Loucy (cell line): ENCODE results near the gene STAT3.

Source experiments
- H2AFZ ChIP-seq: fragments of 200-600 bp; sonication (generic); 2 replicates; pipeline ENCODE4 v1.6.0; 2016; ENCODE audit warnings: antibody characterized with exemption, mild to moderate bottlenecking, low read length, moderate library complexity
- H3F3A ChIP-seq: fragments of 200-600 bp; 2 replicates; pipeline ENCODE4 v1.6.0; 2016; ENCODE audit warnings: antibody characterized with exemption, low read depth, mild to moderate bottlenecking
- H3K27me3 ChIP-seq: fragments of 200-600 bp; sonication (generic); 2 replicates; pipeline ENCODE4 v1.6.1; 2014; ENCODE audit warnings: low read length, mild to moderate bottlenecking; ENCODE audit not compliant: insufficient read depth, poor library complexity, severe bottlenecking
- H3K36me3 ChIP-seq: fragments of 200-600 bp; sonication (generic); 2 replicates; pipeline ENCODE4 v1.6.1; 2016; ENCODE audit warnings: low read length; ENCODE audit not compliant: insufficient read depth
- H3K4me1 ChIP-seq: fragments of 200-600 bp; sonication (generic); 2 replicates; pipeline ENCODE4 v1.5.1; 2014; ENCODE audit warnings: low read length, mild to moderate bottlenecking; ENCODE audit not compliant: insufficient read depth, poor library complexity, severe bottlenecking
- H3K4me2 ChIP-seq: fragments of 200-600 bp; sonication (generic); 2 replicates; pipeline ENCODE4 v1.6.0; 2014; ENCODE audit warnings: antibody characterized with exemption, low read length, low read depth, mild to moderate bottlenecking; ENCODE audit not compliant: poor library complexity, severe bottlenecking
- H3K4me3 ChIP-seq: fragments of 200-600 bp; sonication (generic); 2 replicates; pipeline ENCODE4 v1.5.1; 2014; ENCODE audit warnings: low read length, mild to moderate bottlenecking, mixed read lengths; ENCODE audit not compliant: poor library complexity, severe bottlenecking
- H3K79me2 ChIP-seq: fragments of 200-600 bp; sonication (generic); 2 replicates; pipeline ENCODE4 v1.6.1; 2014; ENCODE audit warnings: low read length; ENCODE audit not compliant: insufficient read depth
- H3K9ac ChIP-seq: fragments of 200-600 bp; sonication (generic); 2 replicates; pipeline ENCODE4 v1.6.0; 2014; ENCODE audit warnings: mild to moderate bottlenecking, low read depth, low read length, moderate library complexity; ENCODE audit not compliant: poor library complexity, severe bottlenecking
- H3K9me2 ChIP-seq: fragments of 200-600 bp; sonication (generic); replicated peaks from 2 replicates; pipeline ENCODE4 v1.6.1; 2016; ENCODE audit warnings: low read depth, low read length, mixed read lengths
- H3K9me3 ChIP-seq: fragments of 200-600 bp; sonication (generic); 2 replicates; pipeline ENCODE4 v1.6.1; 2014; ENCODE audit warnings: mild to moderate bottlenecking, antibody characterized with exemption, low read length, low read depth; ENCODE audit not compliant: insufficient read depth
- H4K20me1 ChIP-seq: fragments of 200-600 bp; sonication (generic); 2 replicates; pipeline ENCODE4 v1.6.0; 2014; ENCODE audit warnings: antibody characterized with exemption, low read length, mild to moderate bottlenecking; ENCODE audit not compliant: insufficient read depth, poor library complexity, severe bottlenecking
- EZH2phosphoT487 ChIP-seq: fragments of 200-600 bp; IDR thresholded peaks from 2 replicates; pipeline ENCODE4 v1.6.1; 2018; ENCODE audit warnings: antibody characterized with exemption, mild to moderate bottlenecking, moderate library complexity, borderline replicate concordance
- TF ChIP-seq, protein P1 (sequence below): fragments of 200-600 bp; sonication (generic); conservative IDR thresholded peaks from 2 replicates; pipeline ENCODE4 v1.5.1; 2014; ENCODE audit warnings: mild to moderate bottlenecking, antibody characterized with exemption, low read length

STAT3 gene

DNA sequence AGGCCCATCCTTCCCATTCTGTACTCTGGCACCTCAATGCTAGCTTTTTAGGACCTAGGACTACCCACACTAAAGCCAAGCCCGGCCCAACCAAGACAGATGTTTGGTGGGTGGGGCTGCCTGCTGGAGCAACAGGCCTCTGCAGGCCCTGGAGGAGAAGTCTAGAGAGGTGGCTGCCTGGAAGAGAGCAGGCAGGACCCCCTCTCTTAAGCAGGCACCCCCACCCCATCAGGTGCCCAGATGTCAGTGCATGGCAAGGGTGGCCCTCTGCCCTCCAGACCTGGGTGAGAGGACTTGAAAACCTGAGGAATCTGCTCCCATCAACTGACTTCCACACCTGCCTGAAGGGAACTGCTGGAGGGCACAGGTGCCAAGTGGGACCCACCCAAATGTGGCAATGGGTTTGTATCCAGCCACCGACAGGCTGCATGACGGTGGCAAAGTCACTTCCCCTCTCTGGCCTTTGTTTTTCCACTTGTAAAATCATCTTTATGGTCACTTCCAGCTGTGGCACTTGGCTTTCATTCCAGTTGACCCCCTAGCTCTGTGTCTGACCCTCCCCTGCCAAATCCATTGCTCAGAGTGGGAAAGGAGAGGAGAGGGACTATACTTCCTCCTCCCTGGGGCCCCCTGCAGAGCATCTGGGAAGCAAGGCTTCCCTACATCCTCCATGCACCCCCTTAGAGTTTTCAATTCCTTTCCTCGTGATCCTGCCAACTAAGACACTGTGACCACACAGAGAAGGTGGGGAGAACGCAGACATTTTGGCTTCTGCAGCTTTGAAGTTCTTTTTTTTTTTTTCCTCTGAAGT, 101.6 kb downstream of the STAT3 start:
- no peaks in the 10 kb centered on the region for H3K9me2 ChIP-seq
- H3K4me2 ChIP-seq = peak overlapping the region; percentile 98
- TF ChIP-seq EZH2phosphoT487 = no peak
- TF ChIP-seq, protein P1, sequence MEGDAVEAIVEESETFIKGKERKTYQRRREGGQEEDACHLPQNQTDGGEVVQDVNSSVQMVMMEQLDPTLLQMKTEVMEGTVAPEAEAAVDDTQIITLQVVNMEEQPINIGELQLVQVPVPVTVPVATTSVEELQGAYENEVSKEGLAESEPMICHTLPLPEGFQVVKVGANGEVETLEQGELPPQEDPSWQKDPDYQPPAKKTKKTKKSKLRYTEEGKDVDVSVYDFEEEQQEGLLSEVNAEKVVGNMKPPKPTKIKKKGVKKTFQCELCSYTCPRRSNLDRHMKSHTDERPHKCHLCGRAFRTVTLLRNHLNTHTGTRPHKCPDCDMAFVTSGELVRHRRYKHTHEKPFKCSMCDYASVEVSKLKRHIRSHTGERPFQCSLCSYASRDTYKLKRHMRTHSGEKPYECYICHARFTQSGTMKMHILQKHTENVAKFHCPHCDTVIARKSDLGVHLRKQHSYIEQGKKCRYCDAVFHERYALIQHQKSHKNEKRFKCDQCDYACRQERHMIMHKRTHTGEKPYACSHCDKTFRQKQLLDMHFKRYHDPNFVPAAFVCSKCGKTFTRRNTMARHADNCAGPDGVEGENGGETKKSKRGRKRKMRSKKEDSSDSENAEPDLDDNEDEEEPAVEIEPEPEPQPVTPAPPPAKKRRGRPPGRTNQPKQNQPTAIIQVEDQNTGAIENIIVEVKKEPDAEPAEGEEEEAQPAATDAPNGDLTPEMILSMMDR = no peak
- no peak overlapping the region for H2AFZ ChIP-seq
- H3K9me3 ChIP-seq = no peaks in the 10 kb centered on the region
- peaks cover 32% of the 10 kb centered on the region for H4K20me1 ChIP-seq
- peak overlapping the region; percentile 98 for H3K9ac ChIP-seq
- H3K79me2 ChIP-seq = peaks cover 80% of the 10 kb centered on the region
- peaks cover 49% of the 10 kb centered on the region for H3K4me1 ChIP-seq
- H3K4me3 ChIP-seq = peak overlapping the region; percentile 91
- H3K27me3 ChIP-seq = no peaks in the 10 kb centered on the region
- H3F3A ChIP-seq = no peaks in the 10 kb centered on the region
- H3K36me3 ChIP-seq = peaks cover 12% of the 10 kb centered on the region

DNA sequence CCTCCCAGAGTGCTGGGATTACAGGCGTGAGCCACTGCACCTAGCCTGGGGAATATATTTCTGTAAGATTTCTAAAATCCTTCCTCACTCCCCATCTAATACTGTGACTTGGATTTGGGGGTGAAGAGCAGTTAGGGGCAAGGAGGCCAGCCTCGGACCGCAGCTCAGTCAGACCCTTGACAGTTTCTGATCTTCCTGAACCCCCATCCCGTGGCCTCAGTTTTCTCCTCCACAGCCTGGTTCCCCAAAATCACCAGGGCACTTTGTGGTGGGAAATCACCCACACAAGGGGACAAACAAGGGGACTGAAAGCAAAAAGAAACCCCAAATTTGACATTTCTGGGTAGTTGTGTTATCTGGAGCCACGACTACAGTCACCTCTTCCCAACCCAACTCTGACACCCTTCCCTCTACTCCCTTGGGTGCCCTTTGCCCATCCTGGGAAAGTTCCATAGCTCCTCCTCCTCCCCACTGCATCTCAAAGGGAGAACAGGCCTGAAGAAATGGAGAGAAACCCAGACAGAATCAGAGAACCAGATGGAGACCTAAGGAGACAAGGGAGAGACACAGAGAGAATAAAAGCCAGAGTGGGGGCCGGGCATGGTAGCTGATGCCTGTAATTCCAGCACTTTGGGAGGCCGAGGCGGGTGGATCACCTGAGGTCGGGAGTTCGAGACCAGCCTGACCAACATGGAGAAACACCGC, 102.7 kb downstream of the STAT3 start:
- Histone ChIP-seq H4K20me1 (peaks cover 21% of the 10 kb centered on the region), H3K36me3 (peaks cover 3% of the 10 kb centered on the region; the same call in 1 of the 2 replicates), H3K9me3 (no peaks in the 10 kb centered on the region), H3K79me2 (peaks cover 69% of the 10 kb centered on the region), H3K4me1 (peaks cover 40% of the 10 kb centered on the region), H3K27me3 (no peaks in the 10 kb centered on the region), H3K4me2 (peak overlapping the region; percentile 98), H3K9me2 (no peaks in the 10 kb centered on the region), H2AFZ (no peak overlapping the region), H3F3A (no peaks in the 10 kb centered on the region), H3K9ac (peak overlapping the region; percentile 98), H3K4me3 (peak overlapping the region; percentile 91)
- TF ChIP-seq, protein P1 = no peak

DNA sequence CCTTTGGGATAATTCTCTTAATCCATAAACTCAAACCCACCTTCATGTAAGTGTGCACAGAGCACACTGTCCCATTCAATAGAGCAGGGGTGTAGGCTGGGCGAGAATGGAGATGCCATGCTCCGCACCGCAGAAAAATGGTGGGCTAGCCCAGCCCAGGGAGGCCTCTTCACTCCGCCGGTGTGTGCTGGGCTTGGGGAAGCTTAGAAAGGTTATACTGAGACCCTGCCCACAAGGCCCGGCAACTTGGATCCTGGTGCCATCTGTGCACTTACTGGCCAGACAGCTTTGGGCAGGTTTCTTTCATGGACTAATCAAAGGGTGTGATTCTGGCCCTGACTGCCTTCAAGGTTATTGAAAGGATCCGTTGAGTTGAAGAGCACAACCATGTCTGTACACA, 103.7 kb downstream of the STAT3 start:
- Histone ChIP-seq H3K9me2 (no peaks in the 10 kb centered on the region), H3K4me3 (no peak overlapping the region), H3K79me2 (peaks cover 60% of the 10 kb centered on the region), H3K36me3 (no peaks in the 10 kb centered on the region), H3K4me2 (no peak overlapping the region), H2AFZ (no peak overlapping the region), H3K4me1 (peaks cover 32% of the 10 kb centered on the region), H3K27me3 (no peaks in the 10 kb centered on the region), H4K20me1 (peaks cover 11% of the 10 kb centered on the region), H3F3A (no peaks in the 10 kb centered on the region), H3K9me3 (no peaks in the 10 kb centered on the region), H3K9ac (no peak overlapping the region)
- TF ChIP-seq, protein P1 = no peak
- TF ChIP-seq EZH2phosphoT487 = no peak
